Measurements from ENCODE around the gene HOXB7.

GRCh38 chr17:48612456-48612853 is 1.6 kb upstream of the HOXB7 start:
- no peak for TF ChIP-seq CTCF (IDR thresholded peaks at IDR 0.05)
- no peak for TF ChIP-seq POLR2A (IDR thresholded peaks at IDR 0.05)
- no peak for TF ChIP-seq EP300 (IDR thresholded peaks at IDR 0.05)
